Activated effector memory CD4-positive, alpha-beta T cell treated with anti-CD3 and anti-CD28 coated beads, Interleukin-2, amount 50 U/mL, for 16 hours (primary cell): ENCODE data around the gene RPS15.

Experiments used
- DNase-seq: peaks from one replicate; pipeline ENCODE4 v3.0.0-alpha.2; 2020

The RPS15 gene

DNA sequence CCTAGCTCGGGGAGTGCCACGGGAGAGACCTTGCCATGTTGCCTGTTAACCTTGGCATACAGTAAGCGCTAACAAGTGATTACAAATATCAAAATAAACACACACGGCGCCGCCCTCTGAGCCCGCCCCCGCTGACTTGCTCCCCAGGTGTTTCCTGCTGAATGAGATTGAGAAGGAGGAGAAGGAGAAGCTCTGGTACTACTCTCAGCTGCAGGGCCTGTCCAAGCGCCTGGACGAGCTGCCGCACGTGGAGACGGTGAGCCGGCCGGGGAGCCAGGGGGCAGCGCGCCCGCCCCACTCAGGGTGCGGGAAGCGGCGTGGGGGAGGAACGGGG lies 16.8 kb downstream of the RPS15 start:
- no peak for DNase-seq

- peak; percentile 79 for DNase-seq
Measured at GRCh38 chr19:1455336-1456120, 17.3 kb downstream of the RPS15 start.

DNA sequence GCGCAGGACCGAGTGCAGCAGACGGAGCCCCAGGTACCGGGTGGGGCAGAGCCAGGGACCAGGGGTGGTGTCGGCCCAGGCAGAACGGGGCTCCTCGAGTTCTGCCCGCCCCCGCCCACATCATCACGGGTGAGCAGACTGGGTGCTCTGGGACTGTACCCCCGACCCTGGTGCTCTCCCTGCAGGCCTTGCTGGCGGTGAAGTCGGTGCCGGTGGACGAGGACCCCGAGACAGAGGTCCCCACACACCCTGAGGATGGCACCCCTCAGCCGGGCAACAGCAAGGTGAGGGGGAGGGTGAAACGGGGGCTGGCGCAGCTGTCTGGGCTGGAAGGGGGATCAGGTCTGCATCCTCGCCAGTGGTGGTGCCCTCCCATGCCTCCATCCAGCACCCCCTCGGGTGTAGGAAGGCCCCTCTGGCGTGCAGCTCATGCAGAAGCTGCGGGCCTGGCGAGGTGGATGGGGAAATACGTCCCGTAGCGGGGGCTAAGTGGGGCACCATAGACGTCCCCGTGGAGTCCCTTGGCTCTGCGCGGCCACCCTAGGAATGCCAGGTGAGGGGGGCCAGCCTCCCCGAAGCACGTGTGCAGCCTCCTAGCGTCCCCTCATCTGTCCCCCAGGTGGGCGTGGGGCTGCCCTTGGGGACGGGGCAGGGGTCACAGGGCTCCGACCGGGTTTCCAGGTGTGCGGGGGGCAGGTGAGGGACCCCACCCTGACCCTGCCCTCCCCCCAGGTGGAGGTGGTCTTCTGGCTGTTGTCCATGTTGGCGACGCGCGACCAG lies 18.1 kb downstream of the RPS15 start:
- DNase-seq: no peak

GRCh38 chr19:1457031-1457739 lies 19.0 kb downstream of the RPS15 start:
- DNase-seq: no peak

DNA sequence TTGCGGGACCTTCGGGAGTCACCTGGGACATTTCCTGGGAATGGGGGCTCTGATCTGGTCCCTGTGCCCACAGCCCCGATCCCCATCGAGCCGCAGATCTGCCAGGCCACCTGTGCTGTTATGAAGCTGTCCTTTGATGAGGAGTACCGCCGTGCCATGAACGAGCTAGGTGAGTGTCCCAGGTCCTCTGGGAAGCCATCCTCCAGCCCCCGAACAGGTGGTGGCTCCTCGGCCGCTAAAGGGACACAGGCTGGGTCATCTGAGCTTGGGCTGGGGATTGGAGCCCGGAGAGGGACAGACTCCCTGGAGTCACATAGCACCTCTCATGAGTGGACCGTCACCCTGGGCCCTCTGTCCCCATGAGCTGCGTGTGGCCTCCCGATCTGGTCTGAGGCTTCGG lies 19.7 kb downstream of the RPS15 start:
- DNase-seq: no peak

- no peak for DNase-seq
Measured at GRCh38 chr19:1459479-1459878, 21.3 kb downstream of the RPS15 start.

- DNase-seq: no peak
Measured at GRCh38 chr19:1460033-1460995, 22.1 kb downstream of the RPS15 start.

DNA sequence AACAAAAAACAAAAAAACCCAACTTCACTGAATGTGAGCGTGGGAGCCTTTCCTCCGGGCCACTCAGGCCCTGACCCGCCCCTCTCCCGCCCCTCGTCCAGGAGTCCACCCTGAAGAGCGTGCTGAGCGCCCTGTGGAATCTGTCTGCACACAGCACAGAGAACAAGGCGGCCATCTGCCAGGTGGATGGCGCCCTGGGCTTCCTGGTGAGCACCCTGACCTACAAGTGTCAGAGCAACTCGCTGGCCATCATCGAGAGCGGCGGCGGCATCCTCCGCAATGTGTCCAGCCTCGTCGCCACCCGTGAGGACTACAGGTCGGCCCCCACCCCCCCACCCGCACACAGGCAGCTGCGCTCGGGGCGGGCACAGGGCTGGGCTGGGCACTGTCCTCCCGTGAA lies 23.7 kb downstream of the RPS15 start:
- DNase-seq: no peak

GRCh38 chr19:1465191-1466016 lies 27.2 kb downstream of the RPS15 start:
- peak; percentile 73 for DNase-seq

- no peak for DNase-seq
Measured at GRCh38 chr19:1466018-1466460, 27.8 kb downstream of the RPS15 start.

- DNase-seq: no peak
Measured at GRCh38 chr19:1466461-1467214, 28.4 kb downstream of the RPS15 start.

DNA sequence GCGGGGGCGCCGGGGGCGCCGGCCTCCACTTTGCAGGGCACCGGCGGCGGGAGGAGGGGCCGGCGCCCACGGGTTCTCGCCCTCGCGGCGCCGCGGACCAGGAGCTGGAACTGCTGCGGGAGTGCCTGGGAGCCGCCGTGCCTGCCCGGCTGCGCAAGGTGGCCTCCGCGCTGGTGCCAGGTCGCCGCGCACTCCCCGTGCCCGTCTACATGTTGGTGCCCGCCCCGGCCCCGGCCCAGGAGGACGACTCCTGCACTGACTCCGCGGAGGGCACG lies 29.0 kb downstream of the RPS15 start:
- no peak for DNase-seq

DNA sequence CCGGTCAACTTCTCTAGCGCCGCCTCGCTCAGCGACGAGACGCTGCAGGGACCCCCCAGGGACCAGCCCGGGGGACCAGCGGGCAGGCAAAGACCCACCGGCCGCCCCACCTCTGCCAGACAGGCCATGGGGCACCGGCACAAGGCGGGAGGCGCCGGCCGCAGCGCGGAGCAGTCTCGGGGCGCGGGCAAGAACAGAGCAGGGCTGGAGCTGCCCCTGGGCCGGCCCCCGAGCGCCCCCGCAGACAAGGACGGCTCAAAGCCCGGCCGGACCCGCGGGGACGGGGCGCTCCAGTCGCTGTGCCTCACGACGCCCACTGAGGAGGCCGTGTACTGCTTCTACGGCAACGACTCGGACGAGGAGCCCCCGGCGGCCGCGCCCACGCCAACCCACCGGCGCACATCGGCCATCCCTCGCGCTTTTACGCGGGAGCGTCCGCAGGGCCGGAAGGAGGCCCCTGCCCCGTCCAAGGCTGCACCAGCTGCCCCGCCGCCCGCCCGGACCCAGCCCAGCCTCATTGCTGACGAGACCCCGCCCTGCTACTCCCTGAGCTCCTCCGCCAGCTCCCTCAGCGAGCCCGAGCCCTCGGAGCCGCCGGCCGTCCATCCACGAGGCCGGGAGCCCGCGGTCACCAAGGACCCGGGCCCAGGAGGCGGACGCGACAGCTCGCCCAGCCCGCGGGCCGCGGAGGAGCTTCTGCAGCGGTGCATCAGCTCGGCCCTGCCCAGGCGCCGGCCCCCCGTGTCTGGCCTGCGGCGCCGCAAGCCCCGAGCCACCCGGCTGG lies 29.5 kb downstream of the RPS15 start:
- DNase-seq: no peak

- DNase-seq: no peak
Measured at GRCh38 chr19:1468274-1468820, 30.2 kb downstream of the RPS15 start.

DNA sequence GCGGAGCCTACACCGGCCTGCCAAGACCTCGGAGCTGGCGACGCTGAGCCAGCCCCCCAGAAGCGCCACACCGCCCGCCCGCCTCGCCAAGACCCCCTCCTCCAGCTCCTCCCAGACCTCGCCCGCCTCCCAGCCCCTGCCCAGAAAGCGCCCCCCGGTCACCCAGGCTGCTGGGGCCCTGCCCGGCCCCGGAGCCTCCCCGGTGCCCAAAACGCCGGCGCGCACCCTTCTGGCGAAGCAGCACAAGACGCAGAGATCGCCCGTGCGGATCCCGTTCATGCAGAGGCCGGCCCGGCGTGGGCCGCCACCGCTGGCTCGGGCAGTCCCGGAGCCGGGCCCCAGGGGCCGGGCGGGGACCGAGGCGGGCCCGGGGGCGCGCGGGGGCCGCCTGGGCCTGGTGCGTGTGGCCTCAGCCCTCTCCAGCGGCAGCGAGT lies 30.6 kb downstream of the RPS15 start:
- peak; percentile 76 for DNase-seq

DNA sequence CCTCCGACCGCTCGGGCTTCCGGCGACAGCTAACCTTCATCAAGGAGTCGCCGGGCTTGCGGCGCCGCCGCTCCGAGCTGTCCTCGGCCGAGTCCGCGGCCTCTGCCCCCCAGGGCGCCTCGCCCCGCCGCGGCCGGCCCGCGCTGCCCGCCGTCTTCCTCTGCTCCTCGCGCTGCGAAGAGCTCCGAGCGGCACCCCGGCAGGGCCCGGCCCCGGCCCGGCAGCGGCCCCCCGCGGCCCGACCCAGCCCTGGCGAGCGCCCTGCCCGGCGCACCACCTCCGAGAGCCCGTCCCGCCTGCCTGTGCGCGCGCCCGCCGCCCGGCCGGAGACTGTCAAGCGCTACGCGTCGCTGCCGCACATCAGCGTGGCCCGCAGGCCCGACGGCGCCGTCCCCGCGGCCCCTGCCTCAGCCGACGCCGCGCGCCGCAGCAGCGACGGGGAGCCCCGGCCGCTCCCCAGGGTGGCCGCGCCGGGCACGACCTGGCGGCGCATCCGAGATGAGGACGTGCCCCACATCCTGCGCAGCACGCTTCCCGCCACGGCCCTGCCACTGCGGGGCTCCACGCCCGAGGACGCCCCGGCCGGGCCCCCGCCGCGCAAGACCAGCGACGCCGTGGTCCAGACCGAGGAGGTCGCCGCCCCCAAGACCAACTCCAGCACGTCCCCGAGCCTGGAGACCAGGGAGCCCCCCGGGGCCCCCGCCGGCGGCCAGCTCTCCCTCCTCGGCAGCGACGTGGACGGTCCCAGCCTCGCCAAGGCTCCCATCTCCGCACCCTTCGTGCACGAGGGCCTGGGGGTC lies 31.3 kb downstream of the RPS15 start:
- peak; percentile 74 for DNase-seq

GRCh38 chr19:1470055-1470304 lies 31.8 kb downstream of the RPS15 start:
- DNase-seq: no peak

- peak; percentile 91 for DNase-seq
Measured at GRCh38 chr19:1470305-1471009, 32.3 kb downstream of the RPS15 start.
